Panc1 (cell line): ENCODE results near the gene MARK4. TPM values are rescaled to one million over a fixed set of nuclear protein-coding genes. Genes with fewer than 3 reads are reported as not detected.

Source experiments
- ATAC-seq: fragments of 200-7000 bp; cut with Tn5 transposase; 2 replicates; pipeline ENCODE4 v1.9.1; 2020; ENCODE audit warnings: mild to moderate bottlenecking, moderate library complexity
- BruUV-seq: library from RNA; stranded (reverse); fragments of 400-500 nt; replicated peaks from 2 replicates; lab custom pipeline; 2021; lab: Mats Ljungman, UMichigan
- CTCF ChIA-PET: fragments of 300-600 bp; sonication (Branson Sonifier 250); formaldehyde crosslinking; loops from one replicate; lab custom pipeline; 2022; ENCODE audit warnings: antibody characterized with exemption; lab: Charles Lee
- POLR2A ChIA-PET: fragments of 300-600 bp; sonication (Branson Sonifier 250); formaldehyde crosslinking; loops from one replicate; lab custom pipeline; 2022; ENCODE audit warnings: antibody characterized with exemption; lab: Charles Lee
- DNase-seq: peaks from one replicate; pipeline ENCODE4 v3.0.0-alpha.2; 2010; ENCODE audit warnings: low read depth, low spot score
- H3K27ac ChIP-seq: 2 replicates; pipeline ENCODE4 v1.5.1; 2011; ENCODE audit warnings: mild to moderate bottlenecking, low read length, inconsistent platforms
- H3K27me3 ChIP-seq: fragments of 200-500 bp; sonication (Bioruptor generic); 2 replicates; pipeline ENCODE4 v1.6.0; 2014; ENCODE audit warnings: low read length, inconsistent platforms; ENCODE audit not compliant: control insufficient read depth, insufficient read depth
- H3K36me3 ChIP-seq: fragments of 200-500 bp; sonication (Bioruptor generic); 2 replicates; pipeline ENCODE4 v1.5.1; 2014; ENCODE audit warnings: inconsistent platforms, mild to moderate bottlenecking, low read length, moderate library complexity; ENCODE audit not compliant: control insufficient read depth, insufficient read depth
- H3K4me1 ChIP-seq: 2 replicates; pipeline ENCODE4 v1.5.1; 2011; ENCODE audit warnings: inconsistent platforms, mild to moderate bottlenecking, low read length, moderate library complexity; ENCODE audit not compliant: control insufficient read depth, insufficient read depth
- H3K4me3 ChIP-seq, 2 experiments: 2 replicates each; pipeline ENCODE4 v1.5.1; 2011 to 2012; ENCODE audit warnings: low read depth in 2 of 2, low read length in 2 of 2, mild to moderate bottlenecking in 2 of 2, inconsistent platforms in 1 of 2, moderate library complexity in 1 of 2
- H3K9me3 ChIP-seq: fragments of 200-500 bp; sonication (Bioruptor generic); 2 replicates; pipeline ENCODE4 v1.5.1; 2014; ENCODE audit warnings: low read depth, mild to moderate bottlenecking, inconsistent platforms, low read length, moderate library complexity; ENCODE audit not compliant: control insufficient read depth, insufficient read depth
- POLR2AphosphoS5 ChIP-seq: IDR thresholded peaks from 2 replicates; pipeline ENCODE4 v1.6.1; 2012; ENCODE audit warnings: mild to moderate bottlenecking, low read depth, low read length, moderate library complexity
- SIN3A ChIP-seq: IDR thresholded peaks from 2 replicates; pipeline ENCODE4 v1.6.1; 2012; ENCODE audit warnings: low read depth, mild to moderate bottlenecking, low read length, moderate library complexity, borderline replicate concordance; ENCODE audit not compliant: insufficient read depth
- TCF7L2 ChIP-seq: IDR thresholded peaks from 2 replicates; pipeline ENCODE4 v1.6.1; 2011; ENCODE audit warnings: mild to moderate bottlenecking, low read depth, low read length, inconsistent platforms
- in situ Hi-C: cut with HindIII; loops from 2 replicates; pipeline ENCODE4 v1.10.0; 2016; ENCODE audit warnings: low sequenced_read_pairs, low pct_unique_long_range_greater_than_20kb
- intact Hi-C: fragments of 100-400 bp; cut with micrococcal nuclease; formaldehyde crosslinking; loops from one replicate; pipeline ENCODE4 v1.10.0; 2022; ENCODE audit not compliant: unreplicated experiment
- total RNA-seq: library from RNA; stranded (reverse); gene quantifications from one replicate; pipeline ENCODE4 v1.2.1, GENCODE V29; 2021; ENCODE audit not compliant: unreplicated experiment
- TF ChIP-seq, protein P1 (sequence below): fragments of 450-650 bp; IDR thresholded peaks from 2 replicates; pipeline ENCODE4 v1.5.1; 2017; ENCODE audit warnings: mild to moderate bottlenecking
- TF ChIP-seq, protein P2 (sequence below), 2 experiments: IDR thresholded peaks; 2 replicates each; pipeline ENCODE4 v1.6.1; 2011 to 2012; ENCODE audit warnings: low read depth in 2 of 2, control low read depth in 1 of 2, low read length in 1 of 2, mild to moderate bottlenecking in 1 of 2, moderate library complexity in 1 of 2; ENCODE audit not compliant: insufficient read depth in 1 of 2

Gene MARK4
- total RNA-seq, 1 experiment from 2014 or later = 21.6 TPM

DNA sequence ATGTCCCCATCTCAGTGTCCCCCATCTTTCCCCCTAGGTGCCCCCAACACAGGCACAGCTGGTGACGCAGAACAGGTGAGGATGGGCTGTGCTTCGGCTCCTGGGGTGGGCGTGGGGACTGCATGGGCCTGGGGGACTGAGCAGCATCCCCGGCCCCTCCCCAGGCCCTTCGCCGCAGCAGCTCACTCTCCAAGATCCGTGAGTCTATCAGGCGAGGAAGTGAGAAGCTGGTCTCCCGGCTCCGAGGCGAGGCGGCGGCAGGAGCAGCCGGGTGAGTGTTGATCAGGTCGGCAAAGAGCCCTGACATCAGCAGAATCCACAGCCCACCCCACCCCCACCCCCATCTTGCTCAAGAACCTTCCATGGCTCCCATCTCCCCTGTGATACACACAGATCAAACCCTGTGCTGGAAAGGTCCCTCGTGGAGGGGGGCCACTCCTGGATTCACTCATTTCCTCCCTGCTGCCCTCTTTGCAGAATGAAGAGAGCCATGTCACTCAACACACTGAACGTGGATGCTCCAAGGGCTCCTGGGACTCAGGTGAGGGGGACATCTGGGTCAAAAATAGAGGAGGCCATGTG is 99.5 kb downstream of the MARK4 start:
- CTCF ChIA-PET = no interaction called here
- intact Hi-C loops = no loop called here

DNA sequence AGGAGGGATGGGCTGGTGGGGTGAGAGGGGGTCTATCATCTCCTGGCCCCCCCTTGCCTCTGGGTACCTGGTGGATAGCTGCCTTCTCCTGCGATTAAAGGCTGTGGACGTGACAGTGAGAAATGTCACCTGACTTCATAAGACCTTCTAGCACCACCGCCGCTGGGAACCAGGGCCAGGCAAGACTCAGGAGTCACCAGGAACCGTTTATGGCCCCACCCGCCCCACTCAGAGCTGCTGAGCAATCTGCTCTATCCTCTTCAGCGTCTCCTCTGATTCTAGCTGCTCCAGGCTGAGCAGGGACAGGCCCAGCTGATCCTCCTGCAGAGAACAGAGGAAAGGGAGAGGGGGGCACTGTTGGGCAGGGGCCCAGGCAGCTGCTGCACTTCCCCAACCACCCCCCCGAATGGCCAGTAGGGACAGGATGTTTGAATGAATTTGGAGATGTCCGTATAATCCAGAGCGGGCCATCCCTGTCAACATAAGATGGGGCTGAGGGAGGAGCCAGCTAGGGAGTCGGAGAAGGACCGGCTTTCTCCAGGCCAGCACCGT is 100.4 kb downstream of the MARK4 start:
- peak; percentile 37; the same call in 1 of the 2 replicates for ATAC-seq
- Histone ChIP-seq H3K4me3 (no peak overlapping the region), H3K4me1 (no peaks in the 10 kb centered on the region), H3K36me3 (no peaks in the 10 kb centered on the region; the same call in 1 of the 2 replicates), H3K27ac (no peak overlapping the region), H3K27me3 (no peaks in the 10 kb centered on the region), H3K9me3 (no peaks in the 10 kb centered on the region)
- POLR2A ChIA-PET = no interaction called here
- in situ Hi-C loops (no loop called here), intact Hi-C loops (no loop called here)
- BruUV-seq = no TSS peak
- TF ChIP-seq SIN3A = no peak
- TF ChIP-seq, protein P1, sequence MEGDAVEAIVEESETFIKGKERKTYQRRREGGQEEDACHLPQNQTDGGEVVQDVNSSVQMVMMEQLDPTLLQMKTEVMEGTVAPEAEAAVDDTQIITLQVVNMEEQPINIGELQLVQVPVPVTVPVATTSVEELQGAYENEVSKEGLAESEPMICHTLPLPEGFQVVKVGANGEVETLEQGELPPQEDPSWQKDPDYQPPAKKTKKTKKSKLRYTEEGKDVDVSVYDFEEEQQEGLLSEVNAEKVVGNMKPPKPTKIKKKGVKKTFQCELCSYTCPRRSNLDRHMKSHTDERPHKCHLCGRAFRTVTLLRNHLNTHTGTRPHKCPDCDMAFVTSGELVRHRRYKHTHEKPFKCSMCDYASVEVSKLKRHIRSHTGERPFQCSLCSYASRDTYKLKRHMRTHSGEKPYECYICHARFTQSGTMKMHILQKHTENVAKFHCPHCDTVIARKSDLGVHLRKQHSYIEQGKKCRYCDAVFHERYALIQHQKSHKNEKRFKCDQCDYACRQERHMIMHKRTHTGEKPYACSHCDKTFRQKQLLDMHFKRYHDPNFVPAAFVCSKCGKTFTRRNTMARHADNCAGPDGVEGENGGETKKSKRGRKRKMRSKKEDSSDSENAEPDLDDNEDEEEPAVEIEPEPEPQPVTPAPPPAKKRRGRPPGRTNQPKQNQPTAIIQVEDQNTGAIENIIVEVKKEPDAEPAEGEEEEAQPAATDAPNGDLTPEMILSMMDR = no peak
- TF ChIP-seq, protein P2, sequence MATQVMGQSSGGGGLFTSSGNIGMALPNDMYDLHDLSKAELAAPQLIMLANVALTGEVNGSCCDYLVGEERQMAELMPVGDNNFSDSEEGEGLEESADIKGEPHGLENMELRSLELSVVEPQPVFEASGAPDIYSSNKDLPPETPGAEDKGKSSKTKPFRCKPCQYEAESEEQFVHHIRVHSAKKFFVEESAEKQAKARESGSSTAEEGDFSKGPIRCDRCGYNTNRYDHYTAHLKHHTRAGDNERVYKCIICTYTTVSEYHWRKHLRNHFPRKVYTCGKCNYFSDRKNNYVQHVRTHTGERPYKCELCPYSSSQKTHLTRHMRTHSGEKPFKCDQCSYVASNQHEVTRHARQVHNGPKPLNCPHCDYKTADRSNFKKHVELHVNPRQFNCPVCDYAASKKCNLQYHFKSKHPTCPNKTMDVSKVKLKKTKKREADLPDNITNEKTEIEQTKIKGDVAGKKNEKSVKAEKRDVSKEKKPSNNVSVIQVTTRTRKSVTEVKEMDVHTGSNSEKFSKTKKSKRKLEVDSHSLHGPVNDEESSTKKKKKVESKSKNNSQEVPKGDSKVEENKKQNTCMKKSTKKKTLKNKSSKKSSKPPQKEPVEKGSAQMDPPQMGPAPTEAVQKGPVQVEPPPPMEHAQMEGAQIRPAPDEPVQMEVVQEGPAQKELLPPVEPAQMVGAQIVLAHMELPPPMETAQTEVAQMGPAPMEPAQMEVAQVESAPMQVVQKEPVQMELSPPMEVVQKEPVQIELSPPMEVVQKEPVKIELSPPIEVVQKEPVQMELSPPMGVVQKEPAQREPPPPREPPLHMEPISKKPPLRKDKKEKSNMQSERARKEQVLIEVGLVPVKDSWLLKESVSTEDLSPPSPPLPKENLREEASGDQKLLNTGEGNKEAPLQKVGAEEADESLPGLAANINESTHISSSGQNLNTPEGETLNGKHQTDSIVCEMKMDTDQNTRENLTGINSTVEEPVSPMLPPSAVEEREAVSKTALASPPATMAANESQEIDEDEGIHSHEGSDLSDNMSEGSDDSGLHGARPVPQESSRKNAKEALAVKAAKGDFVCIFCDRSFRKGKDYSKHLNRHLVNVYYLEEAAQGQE (IDR thresholded peaks at IDR 0.05; ENCODE audit: insufficient read depth in 1 of 2, low read depth in 2 of 2, low read length in 1 of 2) = no peak
- TF ChIP-seq POLR2AphosphoS5 = no peak
- TF ChIP-seq TCF7L2 = no peak
- DNase-seq = no peak
- CTCF ChIA-PET = no interaction called here

More for the DNA sequence above, 99.5 kb downstream of the MARK4 start:
- BruUV-seq = no TSS peak
- no peak overlapping the region for H3K27ac ChIP-seq
- H3K9me3 ChIP-seq = no peaks in the 10 kb centered on the region
- no peak overlapping the region for H3K4me3 ChIP-seq
- no peak for ATAC-seq
- DNase-seq = no peak
- H3K27me3 ChIP-seq = no peaks in the 10 kb centered on the region
- no peak for TF ChIP-seq TCF7L2
- TF ChIP-seq SIN3A = no peak
- TF ChIP-seq, protein P1 = no peak
- TF ChIP-seq, protein P2 (IDR thresholded peaks at IDR 0.05; ENCODE audit: insufficient read depth in 1 of 2, low read depth in 2 of 2, low read length in 1 of 2) = no peak
- no peak for TF ChIP-seq POLR2AphosphoS5
- in situ Hi-C loops = no loop called here
- no peaks in the 10 kb centered on the region; the same call in 1 of the 2 replicates for H3K36me3 ChIP-seq
- POLR2A ChIA-PET = no interaction called here
- H3K4me1 ChIP-seq = no peaks in the 10 kb centered on the region
